Uterus (tissue), 2 donors: ENCODE data around the gene HS6ST3.

Experiments used
- CTCF ChIP-seq, 4 experiments: fragments of 200-600 bp in 2 of 4; fragments of 450-650 bp in 2 of 4; sonication (generic) in 2 of 4; IDR thresholded peaks; one replicate each; pipeline ENCODE4 v1.5.1; 2016 to 2019; ENCODE audit warnings: antibody characterized with exemption in 4 of 4, mild to moderate bottlenecking in 2 of 4, moderate library complexity in 1 of 4
- POLR2A ChIP-seq, 2 donors: fragments of 450-650 bp; IDR thresholded peaks; one replicate each; pipeline ENCODE4 v1.6.1; 2016; ENCODE audit warnings: antibody characterized with exemption in 2 of 2, mild to moderate bottlenecking in 1 of 2, moderate library complexity in 1 of 2

- TF ChIP-seq CTCF (IDR thresholded peaks at IDR 0.05) (no peak), POLR2A (IDR thresholded peaks at IDR 0.05) (no peak)
Measured at GRCh38 chr13:96221471-96221870, 131.6 kb downstream of the HS6ST3 start.
